Calu3 (cell line): ENCODE data around the gene TSEN2. TPM values are rescaled to one million over a fixed set of nuclear protein-coding genes. Genes with fewer than 3 reads are reported as not detected.

Source experiments
- BruUV-seq: library from RNA; stranded (reverse); fragments of 400-500 nt; replicated peaks from 2 replicates; lab custom pipeline; 2021; lab: Mats Ljungman, UMichigan
- CTCF ChIA-PET: fragments of 300-600 bp; sonication (Branson Sonifier 250); formaldehyde crosslinking; loops from one replicate; lab custom pipeline; 2022; ENCODE audit warnings: antibody characterized with exemption; lab: Charles Lee
- DNase-seq: peaks from one replicate; pipeline ENCODE4 v3.0.0; 2022
- H3K27ac Mint-ChIP-seq: one replicate; pipeline ENCODE4 v1.8.0; 2022; ENCODE audit warnings: mixed read lengths; ENCODE audit not compliant: unreplicated experiment
- H3K27me3 Mint-ChIP-seq: one replicate; pipeline ENCODE4 v1.8.0; 2022; ENCODE audit warnings: mixed read lengths; ENCODE audit not compliant: unreplicated experiment
- H3K36me3 Mint-ChIP-seq: one replicate; pipeline ENCODE4 v1.8.0; 2022; ENCODE audit warnings: mild to moderate bottlenecking, moderate library complexity, mixed read lengths; ENCODE audit not compliant: insufficient read depth, unreplicated experiment
- H3K4me1 Mint-ChIP-seq: one replicate; pipeline ENCODE4 v1.8.0; 2022; ENCODE audit warnings: mild to moderate bottlenecking, low read depth, mixed read lengths; ENCODE audit not compliant: unreplicated experiment
- H3K4me3 Mint-ChIP-seq: one replicate; pipeline ENCODE4 v1.8.0; 2022; ENCODE audit warnings: mild to moderate bottlenecking, low read depth, moderate library complexity, mixed read lengths; ENCODE audit not compliant: unreplicated experiment
- H3K9me3 Mint-ChIP-seq: one replicate; pipeline ENCODE4 v1.8.0; 2022; ENCODE audit warnings: low read depth, mixed read lengths; ENCODE audit not compliant: unreplicated experiment
- intact Hi-C: fragments of 100-400 bp; cut with micrococcal nuclease; formaldehyde crosslinking; loops from one replicate; pipeline ENCODE4 v1.10.0; 2022; ENCODE audit not compliant: unreplicated experiment
- total RNA-seq: library from RNA; stranded (reverse); gene quantifications from 2 replicates; pipeline ENCODE4 v1.2.3, GENCODE V29; 2022
- TF ChIP-seq, protein P1 (sequence below): fragments of 200-600 bp; IDR thresholded peaks from one replicate; pipeline ENCODE4 v1.8.0; 2022; ENCODE audit warnings: antibody characterized with exemption; ENCODE audit not compliant: unreplicated experiment

TSEN2 gene
- total RNA-seq, 1 experiment from 2014 or later = 26.7 TPM

DNA sequence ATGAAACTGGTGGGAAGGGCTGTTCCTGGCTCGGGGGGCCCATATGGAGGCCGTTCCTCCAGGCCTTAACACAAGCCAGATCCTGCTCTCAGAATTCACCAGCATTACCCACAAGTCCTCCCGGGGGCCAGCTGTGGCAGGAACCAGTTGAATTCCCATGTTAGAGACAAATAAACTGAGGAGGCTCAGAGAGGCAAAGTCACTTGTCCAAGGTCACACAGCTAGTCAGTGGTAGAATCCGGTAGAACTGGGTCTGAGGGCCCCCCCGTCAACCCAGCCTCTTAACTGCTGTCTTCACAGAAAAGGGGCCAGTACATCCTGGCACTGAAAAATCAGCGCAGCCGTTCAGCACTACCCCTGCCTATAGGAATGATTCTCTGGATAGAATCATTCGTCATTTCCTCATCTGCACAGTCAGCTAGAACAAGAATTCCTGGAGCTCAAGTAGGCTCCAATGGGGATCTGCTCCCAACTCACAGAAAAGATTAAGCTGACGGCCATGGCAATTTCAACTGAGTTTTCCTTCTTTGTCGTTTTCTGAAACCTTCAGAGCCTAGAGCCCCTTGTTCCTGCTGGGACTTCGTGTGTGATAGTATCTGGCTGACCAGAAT lies 12.2 kb upstream of the TSEN2 start:
- BruUV-seq = no TSS peak
- DNase-seq = no peak
- intact Hi-C loops = loop anchor here (2.0 to 5.0 kb wide), 2 partner anchors 27 to 65 kb away; no protein-coding TSS in a partner anchor
- CTCF ChIA-PET = interaction anchor here (1.0 kb wide), 1 partner anchor 12 kb away, joined by 3 read pairs; the partner anchor contains the start of gene TSEN2
- no peaks in the 10 kb centered on the region for H3K27me3 Mint-ChIP-seq
- peaks cover 6% of the 10 kb centered on the region for H3K36me3 Mint-ChIP-seq
- H3K27ac Mint-ChIP-seq = no peak overlapping the region
- H3K9me3 Mint-ChIP-seq = no peaks in the 10 kb centered on the region
- TF ChIP-seq, protein P1, sequence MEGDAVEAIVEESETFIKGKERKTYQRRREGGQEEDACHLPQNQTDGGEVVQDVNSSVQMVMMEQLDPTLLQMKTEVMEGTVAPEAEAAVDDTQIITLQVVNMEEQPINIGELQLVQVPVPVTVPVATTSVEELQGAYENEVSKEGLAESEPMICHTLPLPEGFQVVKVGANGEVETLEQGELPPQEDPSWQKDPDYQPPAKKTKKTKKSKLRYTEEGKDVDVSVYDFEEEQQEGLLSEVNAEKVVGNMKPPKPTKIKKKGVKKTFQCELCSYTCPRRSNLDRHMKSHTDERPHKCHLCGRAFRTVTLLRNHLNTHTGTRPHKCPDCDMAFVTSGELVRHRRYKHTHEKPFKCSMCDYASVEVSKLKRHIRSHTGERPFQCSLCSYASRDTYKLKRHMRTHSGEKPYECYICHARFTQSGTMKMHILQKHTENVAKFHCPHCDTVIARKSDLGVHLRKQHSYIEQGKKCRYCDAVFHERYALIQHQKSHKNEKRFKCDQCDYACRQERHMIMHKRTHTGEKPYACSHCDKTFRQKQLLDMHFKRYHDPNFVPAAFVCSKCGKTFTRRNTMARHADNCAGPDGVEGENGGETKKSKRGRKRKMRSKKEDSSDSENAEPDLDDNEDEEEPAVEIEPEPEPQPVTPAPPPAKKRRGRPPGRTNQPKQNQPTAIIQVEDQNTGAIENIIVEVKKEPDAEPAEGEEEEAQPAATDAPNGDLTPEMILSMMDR = no peak
- peaks cover 47% of the 10 kb centered on the region for H3K4me1 Mint-ChIP-seq
- no peak overlapping the region for H3K4me3 Mint-ChIP-seq

DNA sequence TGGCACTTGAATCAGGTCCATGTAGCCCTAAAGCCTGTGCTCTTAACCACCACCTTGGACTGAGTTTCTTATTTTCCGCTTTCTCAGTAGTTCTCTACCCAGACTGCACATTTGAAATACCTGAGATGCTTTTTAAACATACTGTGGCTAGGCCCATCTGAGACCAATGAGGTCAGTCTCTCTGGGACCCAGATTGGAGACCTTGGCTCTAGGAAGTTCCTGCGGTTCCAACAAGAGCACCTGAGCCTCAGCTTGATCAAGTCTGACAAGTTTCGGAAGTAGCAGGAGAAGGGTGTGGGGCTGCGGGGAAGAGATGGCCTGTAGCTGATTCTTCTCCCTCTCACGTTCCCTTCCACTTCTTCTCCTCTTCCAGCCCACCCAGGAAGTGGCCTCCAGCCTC lies 11.5 kb upstream of the TSEN2 start:
- H3K27me3 Mint-ChIP-seq = no peaks in the 10 kb centered on the region

DNA sequence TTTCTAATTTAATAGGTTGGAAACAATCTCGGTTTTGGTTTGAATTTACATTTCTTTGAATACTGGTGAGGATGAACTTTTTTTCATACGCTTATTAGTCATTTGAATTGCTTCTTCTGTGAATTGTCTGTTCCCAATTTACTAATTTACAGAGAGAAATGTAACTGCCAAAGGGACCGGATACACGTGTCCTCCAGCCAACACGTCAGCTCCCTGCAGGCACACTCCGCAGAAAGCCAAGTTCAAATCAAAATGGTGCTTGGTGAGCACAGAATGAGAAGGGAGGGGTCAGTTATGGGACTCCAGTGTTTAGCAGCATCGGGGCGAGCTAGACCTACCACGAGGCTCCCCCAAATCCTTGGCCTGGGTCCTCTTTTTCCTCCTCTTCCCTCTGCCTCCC lies 10.8 kb upstream of the TSEN2 start:
- intact Hi-C loops = loop anchor here (5.0 kb wide), 1 partner anchor 66 kb away; no protein-coding TSS in a partner anchor

More for the DNA sequence above, 11.5 kb upstream of the TSEN2 start:
- Mint-ChIP-seq H3K4me1 (peaks cover 51% of the 10 kb centered on the region), H3K4me3 (no peak overlapping the region), H3K9me3 (no peaks in the 10 kb centered on the region), H3K27ac (no peak overlapping the region), H3K36me3 (peaks cover 6% of the 10 kb centered on the region)
- CTCF ChIA-PET = no interaction called here
- DNase-seq = no peak
- TF ChIP-seq, protein P1 = no peak
- intact Hi-C loops = loop anchor here (5.0 kb wide), 1 partner anchor 65 kb away; no protein-coding TSS in a partner anchor
- no TSS peak for BruUV-seq

DNA sequence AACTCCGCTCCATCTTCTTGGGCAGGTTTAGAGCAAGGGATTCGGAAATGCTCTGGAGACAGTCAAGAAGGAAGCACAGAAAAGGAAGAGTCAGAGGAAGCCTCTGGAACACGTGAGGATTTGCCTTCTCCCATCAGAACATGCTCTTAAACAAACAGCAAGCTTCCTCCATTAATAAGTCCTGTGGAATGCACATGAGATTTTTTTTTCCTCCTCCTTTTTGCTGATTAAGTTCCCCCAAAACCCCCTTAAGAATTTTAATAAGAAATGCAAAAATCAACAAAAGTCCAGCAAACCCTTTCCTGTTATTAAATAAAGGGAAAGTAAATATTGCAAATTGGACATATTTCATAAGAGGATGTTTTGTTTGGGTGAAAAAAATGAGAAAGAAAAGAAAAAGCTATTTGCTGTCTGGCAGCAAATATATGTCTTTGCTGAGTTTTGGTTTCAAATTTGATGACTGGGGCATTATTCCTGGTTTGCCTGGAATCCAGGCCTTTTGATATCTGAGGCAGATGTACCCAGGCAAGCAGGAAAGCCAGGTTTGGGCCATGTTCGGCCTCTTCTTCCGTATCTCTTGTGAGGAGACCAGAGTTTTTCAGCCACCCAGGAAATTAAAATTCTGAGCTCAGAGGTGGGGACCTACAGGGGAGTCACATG lies 7.9 kb upstream of the TSEN2 start:
- intact Hi-C loops = loop anchor here (5.0 kb wide), 2 partner anchors 169 to 299 kb away; no protein-coding TSS in a partner anchor
- Mint-ChIP-seq H3K4me3 (no peak overlapping the region), H3K9me3 (no peaks in the 10 kb centered on the region), H3K36me3 (peaks cover 3% of the 10 kb centered on the region), H3K27me3 (no peaks in the 10 kb centered on the region), H3K27ac (no peak overlapping the region), H3K4me1 (peaks cover 55% of the 10 kb centered on the region)
- no peak for DNase-seq
- TF ChIP-seq, protein P1 = no peak
- CTCF ChIA-PET = no interaction called here
- no TSS peak for BruUV-seq

More for the DNA sequence above, 10.8 kb upstream of the TSEN2 start:
- Mint-ChIP-seq H3K27ac (no peak overlapping the region), H3K4me3 (no peak overlapping the region), H3K4me1 (peaks cover 51% of the 10 kb centered on the region), H3K9me3 (no peaks in the 10 kb centered on the region), H3K36me3 (peaks cover 6% of the 10 kb centered on the region), H3K27me3 (no peaks in the 10 kb centered on the region)
- CTCF ChIA-PET = no interaction called here
- TF ChIP-seq, protein P1 = no peak
- no peak for DNase-seq
- BruUV-seq = no TSS peak
